HL-60/S4 treated with phorbol 12-myristate 13-acetate at 8.2 ng/mL for 4 days and 3 days (cell line): Measurements from ENCODE around the gene ZNF43.
"Not testable (repeated sequence)": the region's sequence is repeated elsewhere in the genome, so short reads cannot be mapped to it uniquely, and the experiment has no call there.

ENCODE experiments used
- in situ Hi-C: fragments of 300-500 bp; cut with MboI; formaldehyde crosslinking; loops from 2 replicates; pipeline ENCODE4 v1.15.0; 2022; ENCODE audit warnings: low sequenced_read_pairs

Gene ZNF43

DNA sequence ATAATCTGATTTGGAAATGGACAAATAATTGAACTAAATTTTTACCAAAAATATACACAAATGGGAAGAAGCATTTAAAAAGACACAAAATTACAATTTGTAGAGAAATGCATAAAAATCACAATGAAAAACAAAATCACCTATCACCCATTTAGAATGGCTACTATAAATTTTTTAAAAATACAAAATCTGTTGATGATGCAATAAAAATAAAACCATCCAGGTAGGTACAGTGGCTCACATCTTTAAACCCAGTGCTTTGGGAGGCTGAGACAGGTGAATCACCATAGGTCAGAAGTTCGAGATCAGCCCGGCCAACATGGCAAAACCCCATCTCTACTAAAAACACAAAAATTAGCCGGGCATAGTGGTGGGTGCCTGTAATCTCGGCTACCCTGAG is 23.5 kb downstream of the ZNF43 start:
- in situ Hi-C loops, result no loop called here

GRCh38 chr19:21808400-21809000 is 27.5 kb downstream of the ZNF43 start:
- in situ Hi-C loops, result not testable (repeated sequence)

GRCh38 chr19:21789466-21790085 is 46.4 kb downstream of the ZNF43 start:
- in situ Hi-C loops, result no loop called here

DNA sequence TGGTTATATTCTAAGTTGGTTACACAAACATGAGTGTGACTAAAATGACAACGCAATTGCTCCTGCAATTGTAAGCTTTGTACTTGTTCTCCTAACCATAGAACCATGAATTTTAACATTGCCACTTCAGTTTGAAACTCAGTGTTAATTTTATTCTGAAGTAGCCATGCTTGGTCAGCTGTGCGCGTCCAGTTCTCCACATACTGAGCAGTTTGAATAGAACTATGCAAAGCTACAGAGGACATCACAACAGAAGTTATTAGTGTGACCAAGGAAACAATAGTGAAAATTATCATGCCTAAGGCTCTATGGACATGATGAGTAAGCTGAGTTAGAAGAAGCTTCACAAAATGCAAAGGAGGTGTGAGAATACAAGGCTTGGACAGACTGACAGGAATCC is 49.0 kb downstream of the ZNF43 start:
- in situ Hi-C loops, result no loop called here

DNA sequence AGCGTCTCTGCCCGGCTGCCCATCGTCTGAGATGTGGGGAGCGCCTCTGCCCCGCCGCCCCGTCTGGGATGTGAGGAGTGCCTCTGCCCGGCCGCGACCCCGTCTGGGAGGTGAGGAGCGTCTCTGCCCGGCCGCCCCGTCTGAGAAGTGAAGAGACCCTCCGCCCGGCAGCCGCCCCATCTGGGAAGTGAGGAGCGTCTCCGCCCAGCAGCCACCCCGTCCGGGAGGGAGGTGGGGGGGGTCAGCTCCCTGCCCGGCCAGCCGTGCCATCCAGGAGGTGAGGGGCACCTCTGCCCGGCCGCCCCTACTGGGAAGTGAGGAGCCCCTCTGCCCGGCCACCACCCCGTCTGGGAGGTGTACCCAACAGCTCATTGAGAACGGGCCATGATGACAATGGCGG is 60.2 kb downstream of the ZNF43 start:
- in situ Hi-C loops, result not testable (repeated sequence)

DNA sequence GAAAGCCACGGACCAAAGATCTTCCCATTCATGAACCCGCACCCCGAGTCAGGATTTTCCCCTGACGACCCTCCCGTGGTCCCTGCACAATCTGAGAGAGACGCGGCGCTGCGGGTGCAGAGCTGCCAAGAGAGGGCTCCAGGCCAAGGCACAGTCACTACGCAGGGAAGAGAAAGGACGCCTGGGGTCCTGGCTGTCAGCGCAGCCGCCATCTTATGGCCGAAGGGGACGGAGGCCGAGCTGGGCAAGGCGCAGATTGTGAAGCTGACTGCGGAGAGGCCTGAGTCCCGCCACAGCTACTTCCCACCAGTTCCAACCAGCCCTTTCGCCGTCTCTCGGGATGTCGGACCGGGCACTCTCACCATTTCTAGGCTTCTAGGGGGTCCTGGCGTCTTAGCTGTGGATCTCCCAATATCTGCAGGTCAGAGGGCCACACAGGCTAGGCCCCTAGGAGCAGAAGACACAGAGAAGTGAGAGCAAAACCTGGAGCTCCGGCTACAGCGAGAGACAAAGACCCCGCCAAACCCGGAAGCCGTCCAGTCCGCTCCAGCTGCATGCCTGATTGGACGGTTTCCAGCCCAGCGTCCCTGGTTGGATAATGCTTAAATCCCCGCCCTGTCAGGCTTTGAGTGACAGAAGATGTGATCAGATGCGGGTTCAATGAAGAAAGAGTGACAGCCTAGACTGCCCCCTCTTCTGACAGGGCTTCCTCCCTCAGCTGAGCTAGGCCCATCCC is 68.7 kb downstream of the ZNF43 start, which contains the start of gene ZNF100:
ZNF100 (minus strand) TSS at position 515 of the 736 bp plus-strand sequence; CDS start at position 365, 150 bp downstream.
- in situ Hi-C loops, result no loop called here

- in situ Hi-C loops, result not testable (repeated sequence)
These were observed 69.3 kb downstream of the ZNF43 start for GRCh38 chr19:21766705-21767064.

DNA sequence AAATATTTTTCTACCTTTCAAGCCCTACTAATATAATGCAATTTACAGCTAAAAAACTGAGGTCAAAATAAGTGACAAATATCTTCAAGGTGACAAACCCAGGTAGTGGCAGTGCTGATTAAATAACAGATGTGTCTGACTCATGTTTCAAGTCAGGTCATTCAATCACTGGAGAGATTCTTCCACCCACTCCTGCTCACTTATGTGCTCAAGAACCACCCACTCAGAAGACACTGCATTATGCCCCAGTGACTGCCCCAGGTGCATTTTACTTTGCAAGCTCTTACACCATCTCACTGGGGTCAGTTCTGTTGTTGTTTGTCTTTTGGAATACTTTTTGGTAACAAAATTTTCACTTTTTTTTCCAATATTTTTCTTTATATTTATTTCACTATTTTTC is 70.8 kb downstream of the ZNF43 start:
- in situ Hi-C loops, result no loop called here

DNA sequence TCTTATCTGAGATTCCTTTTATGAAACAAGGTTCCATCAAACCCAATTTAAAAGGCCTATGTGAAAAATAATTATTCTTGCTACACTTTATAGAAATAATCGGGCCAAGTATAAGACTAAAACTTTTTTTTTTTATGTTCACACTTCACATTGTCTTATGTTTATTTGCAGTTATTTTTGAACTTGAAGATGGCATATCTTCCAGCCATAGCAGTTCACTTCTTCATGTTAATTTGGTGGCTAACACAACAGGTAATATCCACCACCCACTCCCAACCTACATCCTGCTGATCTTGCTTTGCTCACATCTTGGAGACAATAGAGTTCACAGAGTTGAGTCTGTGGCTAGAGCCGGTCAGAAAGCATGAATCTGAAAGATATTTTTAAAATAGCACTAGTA is 74.4 kb downstream of the ZNF43 start:
- in situ Hi-C loops, result not testable (repeated sequence)

- in situ Hi-C loops, result no loop called here
These were observed 77.7 kb downstream of the ZNF43 start for GRCh38 chr19:21758296-21758695.

DNA sequence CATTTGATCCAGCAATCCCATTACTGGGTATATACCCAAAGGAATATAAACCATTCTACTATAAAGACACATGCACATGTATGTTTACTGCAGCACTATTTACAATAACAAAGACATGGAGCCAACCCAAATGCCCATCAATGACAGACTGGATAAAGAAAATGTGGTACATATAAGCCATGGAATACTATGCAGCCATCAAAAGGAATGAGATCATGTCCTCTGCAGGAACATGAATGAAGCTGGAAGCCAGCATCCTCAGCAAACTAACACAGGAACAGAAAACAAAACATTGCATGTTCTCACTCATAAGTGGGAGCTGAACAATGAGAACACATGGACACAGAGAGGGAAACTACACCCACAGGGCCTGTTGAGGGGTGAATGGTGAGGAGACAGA is 80.4 kb downstream of the ZNF43 start:
- in situ Hi-C loops, result not testable (repeated sequence)
